GM12892 (cell line): ENCODE measurements around the gene GCK.

Experiments
- POLR2A ChIP-seq: IDR thresholded peaks from 2 replicates; pipeline ENCODE4 v1.6.1; 2011; ENCODE audit warnings: low read depth, low read length, control low read depth
- TAF1 ChIP-seq: IDR thresholded peaks from 2 replicates; pipeline ENCODE4 v1.6.1; 2011; ENCODE audit warnings: low read depth, mild to moderate bottlenecking, control low read depth, low read length, borderline replicate concordance

DNA sequence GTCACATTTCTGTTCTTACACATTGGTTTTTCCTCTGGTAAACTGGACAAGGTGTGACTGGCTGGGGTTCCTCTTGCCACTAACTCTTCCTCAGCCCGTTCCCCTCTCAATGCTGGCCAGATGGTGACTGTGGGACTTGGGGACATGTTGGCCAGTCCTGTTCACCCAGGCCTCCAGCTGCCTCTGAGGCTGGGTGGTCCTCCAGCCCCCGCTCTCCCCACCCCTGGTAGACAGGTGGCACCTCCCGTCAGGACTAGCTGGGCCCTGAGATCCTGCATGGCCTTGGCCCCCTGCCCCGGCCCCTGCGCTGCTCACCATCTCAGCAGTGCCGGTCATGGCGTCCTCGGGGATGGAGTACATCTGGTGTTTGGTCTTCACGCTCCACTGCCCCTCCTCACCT is 37.3 kb downstream of the GCK start:
- no peak for TF ChIP-seq POLR2A
- TF ChIP-seq TAF1: no peak
